ENCODE data around the gene TRIM37. TPM values are rescaled to one million over a fixed set of nuclear protein-coding genes. Genes with fewer than 3 reads are reported as not detected.

Gene TRIM37
- total and polyA plus RNA-seq, 2 experiments from 2014 or later: 25.6 to 30.0 TPM

- H3K4me1 ChIP-seq (ENCODE audit: low read depth): peaks cover under 1% of the 10 kb centered on the region
- no peak overlapping the region for H3K4me3 ChIP-seq
- no peak for TF ChIP-seq CTCF (IDR thresholded peaks at IDR 0.05; ENCODE audit: low read depth, low read length)
- no peaks in the 10 kb centered on the region for H3K27me3 ChIP-seq
- peaks cover 11% of the 10 kb centered on the region for H3K36me3 ChIP-seq
- DNase-seq (ENCODE audit: low read depth in 1 of 2, low spot score in 1 of 2): no peak
- H3K27ac ChIP-seq: no peak overlapping the region
- no peaks in the 10 kb centered on the region for H3K9me3 ChIP-seq (ENCODE audit: low read depth)
Observed at GRCh38 chr17:58999500-58999899, 107.2 kb downstream of the TRIM37 start.

GRCh38 chr17:58998871-58999270 lies 107.8 kb downstream of the TRIM37 start:
- TF ChIP-seq CTCF (IDR thresholded peaks at IDR 0.05; ENCODE audit: low read depth, low read length): no peak
- no peaks in the 10 kb centered on the region for H3K4me1 ChIP-seq (ENCODE audit: low read depth)
- peaks cover 11% of the 10 kb centered on the region for H3K36me3 ChIP-seq
- no peaks in the 10 kb centered on the region for H3K9me3 ChIP-seq (ENCODE audit: low read depth)
- no peak overlapping the region for H3K4me3 ChIP-seq
- no peak for DNase-seq (ENCODE audit: low read depth in 1 of 2, low spot score in 1 of 2)
- H3K27ac ChIP-seq: no peak overlapping the region
- no peaks in the 10 kb centered on the region for H3K27me3 ChIP-seq

- DNase-seq (ENCODE audit: low read depth in 1 of 2, low spot score in 1 of 2): no peak
- Histone ChIP-seq H3K4me1 (ENCODE audit: low read depth) (no peaks in the 10 kb centered on the region), H3K27ac (peak overlapping the region; percentile 18), H3K4me3 (no peak overlapping the region), H3K36me3 (peaks cover 11% of the 10 kb centered on the region), H3K9me3 (ENCODE audit: low read depth) (no peaks in the 10 kb centered on the region), H3K27me3 (no peaks in the 10 kb centered on the region)
- no peak for TF ChIP-seq CTCF (IDR thresholded peaks at IDR 0.05; ENCODE audit: low read depth, low read length)
Observed at GRCh38 chr17:58997756-58998553, 108.7 kb downstream of the TRIM37 start.

- no peaks in the 10 kb centered on the region for H3K9me3 ChIP-seq (ENCODE audit: low read depth)
- H3K27ac ChIP-seq: peak overlapping the region; percentile 18
- DNase-seq (ENCODE audit: low read depth in 1 of 2, low spot score in 1 of 2): no peak
- peaks cover 11% of the 10 kb centered on the region for H3K36me3 ChIP-seq
- no peaks in the 10 kb centered on the region for H3K27me3 ChIP-seq
- no peak overlapping the region for H3K4me3 ChIP-seq
- H3K4me1 ChIP-seq (ENCODE audit: low read depth): no peaks in the 10 kb centered on the region
- TF ChIP-seq CTCF (IDR thresholded peaks at IDR 0.05; ENCODE audit: low read depth, low read length): no peak
Observed at GRCh38 chr17:58996968-58997367, 109.7 kb downstream of the TRIM37 start.

- no peak for TF ChIP-seq CTCF (IDR thresholded peaks at IDR 0.05; ENCODE audit: low read depth, low read length)
- Histone ChIP-seq H3K36me3 (peaks cover 11% of the 10 kb centered on the region), H3K4me1 (ENCODE audit: low read depth) (no peaks in the 10 kb centered on the region), H3K9me3 (ENCODE audit: low read depth) (no peaks in the 10 kb centered on the region), H3K27me3 (no peaks in the 10 kb centered on the region), H3K27ac (no peak overlapping the region), H3K4me3 (no peak overlapping the region)
- DNase-seq (ENCODE audit: low read depth in 1 of 2, low spot score in 1 of 2): no peak
Observed at GRCh38 chr17:58995247-58995940, 111.3 kb downstream of the TRIM37 start.

Measured in cardiac muscle cell (in vitro differentiated cells and primary cell).